GM12864 (cell line): Measurements from ENCODE around the gene PADI1.
A peak's percentile ranks its signal among the peaks of the same experiment; 100 is the strongest.

ENCODE experiments used
- DNase-seq: peaks from one replicate; pipeline ENCODE4 v3.0.0-alpha.2; 2011; ENCODE audit warnings: low read depth
- H3K4me3 ChIP-seq: 2 replicates; pipeline ENCODE4 v1.5.1; 2011; ENCODE audit warnings: mild to moderate bottlenecking, low read depth, low read length, control low read depth
- TF ChIP-seq, protein P1 (sequence below): IDR thresholded peaks from 2 replicates; pipeline ENCODE4 v1.5.1; 2011; ENCODE audit warnings: low read depth, mild to moderate bottlenecking, moderate library complexity, low read length, control low read depth, inconsistent platforms; ENCODE audit errors: missing control alignments

The PADI1 gene

DNA sequence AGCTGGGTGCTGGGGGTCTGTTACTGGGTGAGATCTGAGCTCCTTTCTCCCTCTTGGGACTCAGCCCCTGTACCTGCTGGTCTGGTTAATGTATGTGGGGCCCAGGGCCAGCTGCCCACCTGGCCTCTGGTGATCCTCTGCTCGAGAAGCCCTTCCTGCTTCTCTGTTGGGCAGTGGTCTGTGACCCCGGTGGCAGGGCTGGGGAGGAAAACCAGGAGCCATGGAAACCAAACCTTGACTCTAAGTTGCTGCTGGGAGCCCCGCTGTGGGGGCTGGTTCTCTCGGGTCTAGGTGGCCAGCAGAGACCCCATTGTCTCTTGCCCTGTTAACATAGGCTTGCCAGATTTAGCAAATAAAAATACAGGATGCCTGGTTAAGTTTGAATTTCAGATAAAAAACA, 1.3 kb downstream of the PADI1 start:
- TF ChIP-seq, protein P1, sequence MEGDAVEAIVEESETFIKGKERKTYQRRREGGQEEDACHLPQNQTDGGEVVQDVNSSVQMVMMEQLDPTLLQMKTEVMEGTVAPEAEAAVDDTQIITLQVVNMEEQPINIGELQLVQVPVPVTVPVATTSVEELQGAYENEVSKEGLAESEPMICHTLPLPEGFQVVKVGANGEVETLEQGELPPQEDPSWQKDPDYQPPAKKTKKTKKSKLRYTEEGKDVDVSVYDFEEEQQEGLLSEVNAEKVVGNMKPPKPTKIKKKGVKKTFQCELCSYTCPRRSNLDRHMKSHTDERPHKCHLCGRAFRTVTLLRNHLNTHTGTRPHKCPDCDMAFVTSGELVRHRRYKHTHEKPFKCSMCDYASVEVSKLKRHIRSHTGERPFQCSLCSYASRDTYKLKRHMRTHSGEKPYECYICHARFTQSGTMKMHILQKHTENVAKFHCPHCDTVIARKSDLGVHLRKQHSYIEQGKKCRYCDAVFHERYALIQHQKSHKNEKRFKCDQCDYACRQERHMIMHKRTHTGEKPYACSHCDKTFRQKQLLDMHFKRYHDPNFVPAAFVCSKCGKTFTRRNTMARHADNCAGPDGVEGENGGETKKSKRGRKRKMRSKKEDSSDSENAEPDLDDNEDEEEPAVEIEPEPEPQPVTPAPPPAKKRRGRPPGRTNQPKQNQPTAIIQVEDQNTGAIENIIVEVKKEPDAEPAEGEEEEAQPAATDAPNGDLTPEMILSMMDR: no peak
- DNase-seq: no peak
- no peak overlapping the region for H3K4me3 ChIP-seq

DNA sequence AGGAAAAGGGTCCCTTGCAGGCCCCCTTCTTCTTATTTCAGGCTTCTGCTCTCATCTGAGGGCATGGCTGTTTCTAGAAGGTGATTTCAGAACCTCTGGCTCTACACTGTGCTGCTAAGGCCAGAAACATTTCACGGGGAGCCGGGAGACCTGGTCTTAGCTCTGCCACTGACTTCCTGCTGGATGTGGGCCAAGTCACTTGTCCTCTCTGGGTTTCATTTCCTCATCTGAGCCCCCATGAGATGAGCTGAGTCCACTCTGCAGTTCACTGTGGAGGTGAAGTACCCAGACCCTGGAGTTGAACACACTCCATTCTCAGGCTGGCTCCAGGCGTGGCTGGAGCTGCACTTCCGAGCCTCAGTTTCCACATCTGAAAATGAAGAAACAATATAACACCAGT, 2.1 kb downstream of the PADI1 start:
- DNase-seq: peak; percentile 60
- TF ChIP-seq, protein P1: no peak
- no peak overlapping the region for H3K4me3 ChIP-seq

DNA sequence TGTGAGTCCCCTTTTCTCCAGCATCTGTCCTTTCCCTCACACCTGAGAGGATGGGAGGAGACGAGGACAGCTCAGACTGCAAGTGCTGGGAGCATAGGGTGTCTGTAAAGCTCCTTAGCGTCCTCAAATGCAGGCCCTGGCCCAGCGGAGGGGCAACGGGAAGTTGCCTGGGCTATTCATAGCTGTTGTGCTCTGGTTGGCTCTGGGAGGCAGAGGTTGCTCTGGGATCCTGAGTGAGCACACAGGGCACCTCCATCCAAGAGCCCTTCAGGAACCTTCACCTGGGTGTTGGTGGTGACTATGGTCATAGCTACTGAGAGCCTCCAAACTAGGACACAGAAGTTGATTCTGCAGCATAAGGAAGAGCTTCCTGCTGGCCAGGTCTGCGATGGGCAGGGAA, 2.6 kb downstream of the PADI1 start:
- TF ChIP-seq, protein P1: no peak
- no peak overlapping the region for H3K4me3 ChIP-seq
- no peak for DNase-seq

DNA sequence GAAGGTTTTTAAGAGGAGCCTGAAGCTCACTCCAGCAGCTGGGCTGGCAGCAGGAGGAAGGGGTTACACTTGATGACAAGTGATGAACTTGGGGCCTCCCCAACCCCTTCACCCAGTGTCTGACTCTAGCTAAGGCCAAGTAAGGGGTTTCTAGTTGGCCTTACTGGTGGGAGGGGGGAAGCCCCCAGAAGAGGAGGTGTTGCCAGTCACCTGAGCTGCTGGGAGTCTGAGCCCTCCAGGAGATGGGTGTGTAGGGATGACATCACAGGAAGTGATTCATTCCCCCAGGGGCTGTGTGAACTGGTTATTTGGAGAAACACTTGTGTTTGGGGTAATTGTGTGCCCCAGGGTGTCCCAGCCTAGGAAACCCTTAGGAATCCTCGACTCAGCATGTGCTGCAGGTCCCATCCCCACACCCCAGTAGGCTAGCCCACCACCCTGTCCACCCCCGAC, 3.1 kb downstream of the PADI1 start:
- peak; percentile 24 for DNase-seq
- no peak overlapping the region for H3K4me3 ChIP-seq
- TF ChIP-seq, protein P1: no peak

DNA sequence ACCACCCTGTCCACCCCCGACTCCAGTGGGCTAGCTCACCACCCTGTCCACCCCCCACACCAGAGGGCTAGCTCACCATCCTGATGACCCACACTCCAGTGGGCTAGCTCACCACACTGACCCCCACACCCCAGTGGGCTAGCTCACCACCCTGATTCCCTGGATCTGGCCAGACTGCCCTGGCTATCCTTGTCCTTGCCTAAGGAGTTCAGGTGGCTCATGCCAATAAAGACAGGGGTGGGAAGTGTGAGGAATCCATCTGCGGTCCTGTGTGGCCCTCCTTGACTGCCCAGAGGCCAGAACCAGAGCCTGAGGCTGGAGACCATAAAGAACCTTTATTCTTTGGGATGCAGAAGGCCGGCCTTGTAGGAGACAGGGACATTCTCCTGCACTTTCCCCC, 3.6 kb downstream of the PADI1 start:
- TF ChIP-seq, protein P1: no peak
- DNase-seq: no peak
- H3K4me3 ChIP-seq: no peak overlapping the region

DNA sequence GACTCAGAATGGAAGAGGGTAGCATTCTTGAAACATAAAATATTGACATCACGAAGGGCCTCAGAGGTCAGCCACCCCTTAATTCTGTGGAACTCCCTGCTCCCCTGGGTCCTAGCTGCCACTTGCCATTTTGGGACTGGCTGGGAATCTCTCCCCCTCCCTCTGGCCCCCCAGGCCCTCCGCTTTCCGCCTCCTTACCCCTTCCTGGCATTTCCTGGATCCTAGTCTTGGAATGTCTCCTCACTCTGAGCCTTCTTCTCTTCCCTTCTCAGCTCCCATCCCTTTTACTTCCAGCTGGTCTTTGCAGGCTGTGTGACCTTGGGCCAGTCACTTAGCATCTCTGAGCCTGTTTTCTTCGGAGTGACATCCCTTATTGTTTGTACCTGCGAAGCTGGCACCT, 4.5 kb downstream of the PADI1 start:
- no peak overlapping the region for H3K4me3 ChIP-seq
- TF ChIP-seq, protein P1: no peak
- no peak for DNase-seq

DNA sequence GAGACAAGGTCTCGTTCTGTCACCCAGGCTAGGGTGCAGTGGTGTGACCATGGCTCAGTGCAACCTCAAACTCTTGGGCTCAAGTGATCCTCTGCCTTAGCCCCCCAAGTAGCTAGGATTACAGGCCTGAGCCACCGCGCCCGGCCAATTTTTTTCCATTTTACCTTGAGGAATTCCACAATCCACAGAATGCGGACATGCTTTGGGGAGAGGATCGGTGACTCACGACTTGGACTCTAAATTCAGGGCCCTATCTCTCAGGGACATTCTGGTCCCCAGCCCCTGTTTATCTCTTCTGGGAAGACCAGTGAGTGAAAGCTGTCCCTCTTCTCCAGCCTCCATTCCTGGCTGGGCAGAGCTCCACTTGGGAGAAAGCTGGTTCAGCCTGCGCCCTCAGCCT, 5.2 kb downstream of the PADI1 start:
- no peak overlapping the region for H3K4me3 ChIP-seq
- DNase-seq: no peak
- TF ChIP-seq, protein P1: no peak
